OCI-LY3 (cell line): ENCODE results near the gene HMX3.
"Not testable (repeated sequence)": the region's sequence is repeated elsewhere in the genome, so short reads cannot be mapped to it uniquely, and the experiment has no call there.

Experiments used
- H2AFZ ChIP-seq: fragments of 200-600, 300-600 bp; shearing (Covaris generic); 2 replicates; pipeline ENCODE4 v1.6.0; 2014; ENCODE audit warnings: antibody characterized with exemption, low read depth, low read length
- H3K27ac ChIP-seq: fragments of 200-600, 300-600 bp; sonication (generic); 2 replicates; pipeline ENCODE4 v1.5.1; 2014; ENCODE audit warnings: mild to moderate bottlenecking, low read length, moderate library complexity, mixed read lengths
- H3K27me3 ChIP-seq: fragments of 200-600, 300-600 bp; sonication (generic); 2 replicates; pipeline ENCODE4 v1.6.1; 2014; ENCODE audit warnings: low read depth, low read length, mixed read lengths
- H3K36me3 ChIP-seq: fragments of 200-600, 300-600 bp; sonication (generic); replicated peaks from 2 replicates; pipeline ENCODE3; 2014; ENCODE audit warnings: low read depth, low read length, mixed read lengths
- H3K4me1 ChIP-seq: fragments of 300-600, 200-600 bp; sonication (generic); 2 replicates; pipeline ENCODE4 v1.6.1; 2014; ENCODE audit warnings: low read length, mixed read lengths
- H3K4me2 ChIP-seq: fragments of 200-600, 300-600 bp; sonication (generic); 2 replicates; pipeline ENCODE4 v1.6.1; 2014; ENCODE audit warnings: low read length, mixed read lengths
- H3K4me3 ChIP-seq: fragments of 300-600, 200-600 bp; sonication (generic); 2 replicates; pipeline ENCODE4 v1.5.1; 2014; ENCODE audit warnings: antibody characterized with exemption, mild to moderate bottlenecking, low read length, moderate library complexity
- H3K79me2 ChIP-seq: fragments of 300-600, 200-600 bp; shearing (Covaris generic); 2 replicates; pipeline ENCODE4 v1.6.1; 2014; ENCODE audit warnings: mild to moderate bottlenecking, low read length, mixed read lengths
- H3K9ac ChIP-seq: fragments of 300-600, 200-600 bp; shearing (Covaris generic); 2 replicates; pipeline ENCODE4 v1.6.0; 2014; ENCODE audit warnings: mild to moderate bottlenecking, low read length, moderate library complexity
- H3K9me3 ChIP-seq: fragments of 200-600, 300-600 bp; shearing (Covaris generic); 2 replicates; pipeline ENCODE4 v1.6.1; 2014; ENCODE audit warnings: low read length, mixed read lengths; ENCODE audit not compliant: insufficient read depth
- H4K20me1 ChIP-seq: fragments of 200-600, 300-600 bp; sonication (generic); 2 replicates; pipeline ENCODE4 v1.6.1; 2016; ENCODE audit warnings: low read length, mixed read lengths; ENCODE audit not compliant: insufficient read depth
- CTCF ChIP-seq: fragments of 200-600, 300-600 bp; sonication (generic); IDR thresholded peaks from 2 replicates; pipeline ENCODE4 v1.5.1; 2014; ENCODE audit warnings: antibody characterized with exemption, low read length, low read depth
- EZH2phosphoT487 ChIP-seq: fragments of 200-600 bp; shearing (Covaris generic); IDR thresholded peaks from 2 replicates; pipeline ENCODE4 v1.6.1; 2018; ENCODE audit warnings: antibody characterized with exemption, mixed run types, low read depth

The HMX3 gene

DNA sequence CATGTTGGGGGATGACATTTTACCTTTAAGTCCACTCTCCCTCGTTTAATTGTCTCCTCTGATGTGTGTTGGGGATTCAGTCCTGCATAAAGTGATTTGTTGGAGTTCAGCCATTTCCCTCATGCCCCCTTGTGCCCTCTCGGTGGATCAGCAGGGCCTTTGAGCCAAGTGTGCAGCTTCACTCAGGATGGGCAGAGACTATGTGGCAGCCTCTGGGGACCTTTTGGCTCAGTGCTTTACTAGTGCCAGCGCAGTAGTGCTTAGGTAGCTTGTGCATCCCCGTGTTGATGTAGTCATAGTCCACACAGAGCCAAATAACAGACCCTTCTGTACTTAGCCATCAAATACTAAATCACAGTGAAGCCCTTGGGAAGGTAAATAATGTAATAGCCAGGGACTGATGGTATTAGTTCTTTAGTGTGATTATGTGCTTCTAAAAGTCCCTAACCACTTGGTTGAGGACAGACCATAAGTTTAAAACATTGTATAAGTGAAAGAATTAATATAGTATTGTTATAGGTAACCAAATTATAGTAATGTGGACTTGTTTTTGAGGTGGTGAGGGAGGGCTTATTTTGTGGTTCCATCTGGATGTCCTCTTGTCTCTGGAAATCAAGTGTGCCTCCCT is 29.8 kb downstream of the HMX3 start:
- H3K36me3 ChIP-seq = peaks cover 63% of the 10 kb centered on the region
- H4K20me1 ChIP-seq = peaks cover 14% of the 10 kb centered on the region

DNA sequence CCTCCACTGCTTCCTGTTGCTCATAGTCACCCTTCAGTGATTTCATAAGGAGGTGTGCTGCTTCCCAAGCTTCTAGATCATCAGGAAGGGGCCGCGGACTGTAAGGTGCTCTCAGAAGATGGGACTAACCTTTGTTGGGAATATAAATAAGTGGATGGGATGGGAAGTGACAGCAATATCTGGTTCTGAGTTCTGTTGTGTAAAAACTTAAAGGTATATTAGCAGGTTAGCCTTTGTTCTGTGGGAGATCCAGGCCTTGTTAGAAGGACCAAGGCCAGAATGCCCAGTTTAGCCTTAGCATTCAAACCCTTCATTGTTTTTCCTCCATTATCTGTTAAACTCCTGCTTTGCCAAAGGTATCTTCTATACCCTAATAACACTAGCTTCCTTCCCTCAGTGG is 30.8 kb downstream of the HMX3 start:
- Histone ChIP-seq H3K79me2 (peaks cover 70% of the 10 kb centered on the region), H3K9me3 (no peaks in the 10 kb centered on the region), H3K4me2 (no peak overlapping the region), H3K4me1 (no peaks in the 10 kb centered on the region), H3K9ac (no peak overlapping the region), H3K36me3 (peaks cover 58% of the 10 kb centered on the region), H3K27me3 (no peaks in the 10 kb centered on the region), H3K27ac (no peak overlapping the region), H4K20me1 (peaks cover 9% of the 10 kb centered on the region), H2AFZ (no peak overlapping the region), H3K4me3 (no peak overlapping the region)
- TF ChIP-seq CTCF (no peak), EZH2phosphoT487 (no peak)

More for the DNA sequence above, 29.8 kb downstream of the HMX3 start:
- H3K27me3 ChIP-seq = no peaks in the 10 kb centered on the region
- no peak overlapping the region for H3K4me2 ChIP-seq
- no peak overlapping the region for H3K27ac ChIP-seq
- no peak for TF ChIP-seq EZH2phosphoT487
- TF ChIP-seq CTCF = no peak
- H3K4me1 ChIP-seq = peaks cover 6% of the 10 kb centered on the region
- no peaks in the 10 kb centered on the region for H3K9me3 ChIP-seq
- H3K4me3 ChIP-seq = no peak overlapping the region
- no peak overlapping the region for H3K9ac ChIP-seq
- peaks cover 78% of the 10 kb centered on the region for H3K79me2 ChIP-seq
- H2AFZ ChIP-seq = no peak overlapping the region

- H2AFZ ChIP-seq = no peak overlapping the region
- peaks cover 37% of the 10 kb centered on the region for H3K79me2 ChIP-seq
- H3K27me3 ChIP-seq = no peaks in the 10 kb centered on the region
- H3K9me3 ChIP-seq = no peaks in the 10 kb centered on the region
- no peak overlapping the region for H3K9ac ChIP-seq
- H3K4me1 ChIP-seq = no peaks in the 10 kb centered on the region
- no peak overlapping the region for H3K4me3 ChIP-seq
- TF ChIP-seq EZH2phosphoT487 (no peak), CTCF (no peak)
- no peak overlapping the region for H3K27ac ChIP-seq
- H4K20me1 ChIP-seq = peaks cover 4% of the 10 kb centered on the region; the same call in 1 of the 2 replicates
- peaks cover 42% of the 10 kb centered on the region for H3K36me3 ChIP-seq
- H3K4me2 ChIP-seq = no peak overlapping the region
Measured at GRCh38 chr10:123170961-123171360, 35.2 kb downstream of the HMX3 start.

- not testable (repeated sequence) for H3K4me3 ChIP-seq
- peaks cover 48% of the 10 kb centered on the region for H3K36me3 ChIP-seq
Measured at GRCh38 chr10:123171616-123172015, 35.8 kb downstream of the HMX3 start.

More at GRCh38 chr10:123171616-123172015, 35.8 kb downstream of the HMX3 start:
- not testable (repeated sequence) for H3K4me1 ChIP-seq, H3K4me2 ChIP-seq, H3K27ac ChIP-seq, H3K9me3 ChIP-seq, H3K9ac ChIP-seq, H3K27me3 ChIP-seq, H2AFZ ChIP-seq, H4K20me1 ChIP-seq
- H3K79me2 ChIP-seq = peaks cover 31% of the 10 kb centered on the region
